ENCODE data around the gene DUSP12.

DUSP12 gene

DNA sequence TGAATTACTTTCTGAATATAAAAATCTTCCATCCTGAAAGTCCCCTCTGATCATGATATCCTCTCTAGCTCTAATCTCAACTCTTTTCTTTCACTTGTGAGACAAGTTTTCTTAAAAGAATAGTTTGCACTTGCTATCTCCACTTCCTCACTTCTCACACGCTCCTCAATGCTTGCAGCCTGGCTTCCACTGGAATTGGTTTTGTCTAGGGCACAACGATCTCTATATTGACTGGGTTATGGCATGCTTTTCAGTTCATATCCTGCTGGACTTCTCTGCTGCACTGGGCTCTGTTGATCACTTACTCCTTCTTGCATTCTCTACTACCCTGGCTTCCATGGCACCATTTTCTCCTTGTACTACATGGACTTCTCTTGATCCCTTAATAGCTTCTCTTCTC, 42.1 kb upstream of the DUSP12 start:
- TF ChIP-seq CTCF (IDR thresholded peaks at IDR 0.05; ENCODE audit: unreplicated experiment in 3 of 3) = no peak
- Mint-ChIP-seq H3K36me3 (ENCODE audit: low read depth) (no peaks in the 10 kb centered on the region), H3K4me1 (no peaks in the 10 kb centered on the region), H3K4me3 (no peak overlapping the region), H3K27me3 (ENCODE audit: low read depth) (peaks cover 11% of the 10 kb centered on the region), H3K9me3 (no peaks in the 10 kb centered on the region), H3K27ac (no peak overlapping the region)

DNA sequence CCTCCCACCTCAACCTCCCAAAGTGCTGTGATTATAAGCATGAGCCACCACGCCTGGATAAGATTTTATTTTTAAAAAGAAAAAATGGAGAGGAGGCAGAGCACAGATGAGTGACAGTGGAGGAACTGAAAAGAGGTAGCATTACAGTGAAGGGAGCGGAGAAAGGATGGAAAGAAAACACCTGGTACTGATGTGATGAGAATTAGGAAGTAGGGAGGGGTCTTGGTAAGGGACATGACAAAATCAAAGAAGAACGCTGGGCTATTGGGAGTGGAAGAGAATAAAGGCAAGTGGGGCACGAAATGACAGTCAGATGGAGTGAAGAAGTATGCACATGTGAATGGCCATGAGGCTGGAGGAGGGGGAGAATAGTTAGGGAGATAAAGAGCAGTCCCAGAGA, 40.2 kb upstream of the DUSP12 start:
- no peak overlapping the region for H3K27ac Mint-ChIP-seq
- no peak overlapping the region for H3K4me3 Mint-ChIP-seq
- H3K36me3 Mint-ChIP-seq (ENCODE audit: low read depth) = no peaks in the 10 kb centered on the region
- no peaks in the 10 kb centered on the region for H3K9me3 Mint-ChIP-seq
- peaks cover 4% of the 10 kb centered on the region for H3K27me3 Mint-ChIP-seq (ENCODE audit: low read depth)
- TF ChIP-seq CTCF (IDR thresholded peaks at IDR 0.05; ENCODE audit: unreplicated experiment in 3 of 3) = no peak
- no peaks in the 10 kb centered on the region for H3K4me1 Mint-ChIP-seq

GRCh38 chr1:161710560-161710959, 39.0 kb upstream of the DUSP12 start:
- H3K9me3 Mint-ChIP-seq = no peaks in the 10 kb centered on the region
- H3K4me3 Mint-ChIP-seq = no peak overlapping the region
- H3K4me1 Mint-ChIP-seq = no peaks in the 10 kb centered on the region
- no peak for TF ChIP-seq CTCF (IDR thresholded peaks at IDR 0.05; ENCODE audit: unreplicated experiment in 3 of 3)
- peaks cover 8% of the 10 kb centered on the region for H3K27me3 Mint-ChIP-seq (ENCODE audit: low read depth)
- no peak overlapping the region for H3K27ac Mint-ChIP-seq
- no peaks in the 10 kb centered on the region for H3K36me3 Mint-ChIP-seq (ENCODE audit: low read depth)

GRCh38 chr1:161718559-161719324, 30.8 kb upstream of the DUSP12 start:
- H3K27ac Mint-ChIP-seq = no peak overlapping the region
- H3K9me3 Mint-ChIP-seq = no peaks in the 10 kb centered on the region
- H3K4me3 Mint-ChIP-seq = no peak overlapping the region
- H3K4me1 Mint-ChIP-seq = no peaks in the 10 kb centered on the region
- no peaks in the 10 kb centered on the region for H3K36me3 Mint-ChIP-seq (ENCODE audit: low read depth)
- TF ChIP-seq CTCF (IDR thresholded peaks at IDR 0.05; ENCODE audit: unreplicated experiment in 3 of 3) = no peak
- peaks cover 40% of the 10 kb centered on the region for H3K27me3 Mint-ChIP-seq (ENCODE audit: low read depth)

GRCh38 chr1:161719325-161719611, 30.3 kb upstream of the DUSP12 start:
- H3K36me3 Mint-ChIP-seq (ENCODE audit: low read depth) = no peaks in the 10 kb centered on the region
- no peak for TF ChIP-seq CTCF (IDR thresholded peaks at IDR 0.05; ENCODE audit: unreplicated experiment in 3 of 3)
- H3K4me3 Mint-ChIP-seq = no peak overlapping the region
- no peaks in the 10 kb centered on the region for H3K4me1 Mint-ChIP-seq
- H3K9me3 Mint-ChIP-seq = no peaks in the 10 kb centered on the region
- peaks cover 40% of the 10 kb centered on the region for H3K27me3 Mint-ChIP-seq (ENCODE audit: low read depth)
- no peak overlapping the region for H3K27ac Mint-ChIP-seq

GRCh38 chr1:161720422-161720821, 29.2 kb upstream of the DUSP12 start:
- Mint-ChIP-seq H3K4me3 (no peak overlapping the region), H3K27me3 (ENCODE audit: low read depth) (peaks cover 47% of the 10 kb centered on the region), H3K27ac (no peak overlapping the region), H3K9me3 (no peaks in the 10 kb centered on the region), H3K4me1 (no peaks in the 10 kb centered on the region), H3K36me3 (ENCODE audit: low read depth) (no peaks in the 10 kb centered on the region)
- no peak for TF ChIP-seq CTCF (IDR thresholded peaks at IDR 0.05; ENCODE audit: unreplicated experiment in 3 of 3)

Measured in nephron (organoid).